Lower leg skin (tissue), 4 donors: Measurements from ENCODE around the gene GSG1L. TPM values are rescaled to one million over a fixed set of nuclear protein-coding genes. Genes with fewer than 3 reads are reported as not detected.

Source experiments
- DNase-seq, 2 donors: peaks; one replicate each; pipeline ENCODE4 v3.0.0-alpha.2; 2019; ENCODE audit warnings: low spot score in 2 of 2
- H3K4me3 ChIP-seq: fragments of 200-600 bp; sonication (generic); 2 replicates; pipeline ENCODE4 v1.5.1; 2017; ENCODE audit warnings: mild to moderate bottlenecking, low read depth; ENCODE audit not compliant: poor library complexity, severe bottlenecking
- CTCF ChIP-seq, 3 donors: fragments of 450-650 bp; IDR thresholded peaks; one replicate each; pipeline ENCODE4 v1.5.1; 2016; ENCODE audit warnings: antibody characterized with exemption in 3 of 3, mild to moderate bottlenecking in 3 of 3, moderate library complexity in 2 of 3
- POLR2A ChIP-seq, 2 donors: fragments of 450-650 bp; IDR thresholded peaks; one replicate each; pipeline ENCODE4 v1.6.1; 2016 to 2017; ENCODE audit warnings: antibody characterized with exemption in 2 of 2, mild to moderate bottlenecking in 1 of 2, moderate library complexity in 1 of 2
- WGBS, 2 donors: methylation state at CpG; one replicate each; pipeline ENCODE4 v1.1.5; 2018; 5-methylcytosine and 5-hydroxymethylcytosine counted together
- intact Hi-C: fragments of 100-400 bp; cut with DNase I; formaldehyde crosslinking; loops from one replicate; pipeline ENCODE4 v1.15.0; 2023; ENCODE audit warnings: low total_unique reads
- total RNA-seq, 4 donors: library from RNA; depleted of rRNA; stranded (reverse); fragments of >200 nt; gene quantifications; one replicate each; pipeline ENCODE4 v1.1.0, GENCODE V29; 2016

Gene GSG1L
- total RNA-seq, 4 donors from 2014 or later, result 0.49 to 1.1 (median 0.59) TPM; not detected in 1

GRCh38 chr16:27806986-27807385 lies 256.5 kb downstream of the GSG1L start:
- intact Hi-C loops, result no loop called here
- 54 to 67% methylated on average over 5 of the region's 5 CpGs for WGBS, 2 donors
- TF ChIP-seq CTCF (IDR thresholded peaks at IDR 0.05) (no peak), POLR2A (IDR thresholded peaks at IDR 0.05) (no peak)
- DNase-seq, result no peak
- no peak overlapping the region for H3K4me3 ChIP-seq

- DNase-seq, result no peak
- TF ChIP-seq CTCF (IDR thresholded peaks at IDR 0.05), result no peak
- no peak for TF ChIP-seq POLR2A (IDR thresholded peaks at IDR 0.05)
- no peak overlapping the region for H3K4me3 ChIP-seq
- intact Hi-C loops, result no loop called here
These were observed 257.1 kb downstream of the GSG1L start for GRCh38 chr16:27806388-27806787.

- intact Hi-C loops, result no loop called here
These were observed 257.6 kb downstream of the GSG1L start for GRCh38 chr16:27805828-27806351.

GRCh38 chr16:27803775-27804549 lies 259.6 kb downstream of the GSG1L start:
- 23 to 24% methylated on average over 10 of the region's 10 CpGs for WGBS, 2 donors
- intact Hi-C loops, result no loop called here
- no peak for TF ChIP-seq POLR2A (IDR thresholded peaks at IDR 0.05)
- no peak for TF ChIP-seq CTCF (IDR thresholded peaks at IDR 0.05)
- no peak overlapping the region for H3K4me3 ChIP-seq
- DNase-seq, result no peak

More at GRCh38 chr16:27805828-27806351, 257.6 kb downstream of the GSG1L start:
- TF ChIP-seq POLR2A (IDR thresholded peaks at IDR 0.05), result no peak
- TF ChIP-seq CTCF (IDR thresholded peaks at IDR 0.05), result no peak
- no peak for DNase-seq
- 64 to 69% methylated on average over 5 of the region's 5 CpGs for WGBS, 2 donors
- no peak overlapping the region for H3K4me3 ChIP-seq

GRCh38 chr16:27802664-27803439 lies 260.7 kb downstream of the GSG1L start:
- no peak overlapping the region for H3K4me3 ChIP-seq
- intact Hi-C loops, result no loop called here
- no peak for TF ChIP-seq POLR2A (IDR thresholded peaks at IDR 0.05)
- no peak for TF ChIP-seq CTCF (IDR thresholded peaks at IDR 0.05)
- DNase-seq, result no peak
- WGBS, 2 donors, result 78 to 81% methylated on average over 12 of the region's 12 CpGs
